ENCODE results near the gene LYRM4. TPM values are rescaled to one million over a fixed set of nuclear protein-coding genes. Genes with fewer than 3 reads are reported as not detected.

The LYRM4 gene
- total RNA-seq, 1 donor from 2014 or later, result 20.4 TPM

DNA sequence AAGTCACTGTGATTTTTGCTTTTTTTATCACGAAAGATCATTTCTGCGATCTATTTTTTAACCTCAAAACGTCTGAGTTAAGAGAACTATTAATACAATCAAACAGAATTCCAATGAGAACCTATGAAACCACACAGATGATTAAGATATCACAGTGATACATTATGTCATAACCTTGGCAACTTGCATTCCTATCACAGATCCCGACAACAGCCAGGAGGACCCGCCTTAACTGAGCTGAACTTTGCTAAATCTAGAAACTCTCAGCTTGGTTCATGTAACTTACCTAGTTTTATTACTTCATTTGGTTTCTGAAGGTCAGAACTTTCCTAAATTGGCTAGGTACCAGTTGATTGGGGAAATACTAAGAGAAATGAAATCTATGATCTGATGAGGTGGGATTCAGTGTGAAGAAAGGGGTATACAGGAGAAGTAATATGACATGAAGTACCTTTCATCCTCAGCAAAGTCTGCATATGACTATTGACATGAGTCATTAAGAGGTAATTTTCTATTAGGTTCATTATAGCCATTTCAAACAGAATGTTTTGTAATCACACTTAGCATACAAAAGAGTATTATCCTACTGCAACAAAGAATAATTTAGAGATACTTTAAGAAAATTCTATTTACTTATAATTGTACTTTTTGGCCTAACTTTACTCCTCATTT lies 11.2 kb downstream of the LYRM4 start:
- H3K4me1 ChIP-seq, result no peaks in the 10 kb centered on the region
- H3K27ac ChIP-seq, result no peak overlapping the region
- H3K4me3 ChIP-seq, result no peak overlapping the region
- H3K27me3 ChIP-seq, result no peaks in the 10 kb centered on the region
- intact Hi-C loops (cut with DNase I), result no loop called here
- DNase-seq (no peak), ATAC-seq (no peak)
- no peak for TF ChIP-seq CTCF (IDR thresholded peaks at IDR 0.05)
- H3K36me3 ChIP-seq, result no peaks in the 10 kb centered on the region
- no peaks in the 10 kb centered on the region for H3K9me3 ChIP-seq

DNA sequence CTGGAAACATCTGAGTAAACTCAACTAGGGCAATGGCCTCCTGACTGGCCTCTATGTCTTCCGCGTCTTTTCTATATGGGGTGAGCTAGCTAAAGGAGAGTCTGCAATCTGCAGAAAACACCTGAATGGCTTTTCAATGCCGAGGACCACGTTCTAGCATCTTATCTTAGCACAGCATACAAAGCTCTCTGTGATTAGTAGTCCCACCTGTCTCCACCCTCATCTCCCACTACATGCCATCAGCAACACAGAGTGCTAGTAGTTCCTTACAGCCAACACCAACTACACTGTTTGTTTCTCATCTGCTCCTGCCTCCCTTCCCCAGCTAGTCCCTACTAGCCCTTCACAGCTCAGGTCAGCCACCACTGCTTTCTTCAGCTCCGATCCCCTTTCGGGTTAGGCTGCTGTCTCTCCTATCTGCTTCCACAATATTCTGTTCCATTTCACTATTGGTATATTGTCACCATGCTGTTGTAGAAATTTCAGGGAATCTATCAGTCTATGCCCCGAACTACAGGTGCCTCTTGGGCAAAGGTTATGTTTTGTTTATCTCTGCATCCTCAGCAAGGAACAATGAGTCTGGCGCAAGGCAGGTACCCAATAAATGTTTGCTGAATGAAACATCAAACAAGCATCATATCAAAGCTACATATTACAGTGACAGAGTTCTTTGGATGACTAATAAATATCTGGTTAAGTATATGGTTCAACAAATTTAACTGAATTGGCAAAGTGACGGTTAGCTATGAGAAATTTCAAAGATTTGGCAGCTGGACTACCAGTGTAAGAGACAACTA lies 12.2 kb downstream of the LYRM4 start:
- intact Hi-C loops (cut with DNase I), result no loop called here
- ATAC-seq, result no peak

DNA sequence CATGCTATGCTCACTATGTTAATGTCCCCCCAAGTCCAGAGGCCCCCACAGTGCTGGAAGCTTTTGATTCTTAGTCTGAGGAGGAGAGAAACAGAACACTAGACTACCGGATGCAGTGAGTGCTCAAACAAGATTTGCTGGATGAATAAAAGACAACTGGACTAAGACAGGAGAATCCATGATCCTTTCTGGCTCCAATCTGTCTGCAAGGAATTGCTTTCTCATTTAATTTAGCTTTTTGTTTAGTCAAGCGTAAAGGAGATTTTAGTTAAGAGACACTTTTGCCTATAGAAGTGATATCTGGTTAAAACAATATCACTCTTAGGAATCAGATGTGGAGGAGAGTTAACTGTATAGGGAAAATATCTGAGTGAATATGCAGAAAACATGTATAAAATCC lies 13.5 kb downstream of the LYRM4 start:
- TF ChIP-seq CTCF (IDR thresholded peaks at IDR 0.05), result no peak
- H3K9me3 ChIP-seq, result no peaks in the 10 kb centered on the region
- no peaks in the 10 kb centered on the region for H3K27me3 ChIP-seq
- H3K4me3 ChIP-seq, result no peak overlapping the region
- H3K27ac ChIP-seq, result no peak overlapping the region
- DNase-seq, result no peak
- no peak for ATAC-seq
- H3K4me1 ChIP-seq, result no peaks in the 10 kb centered on the region
- no peaks in the 10 kb centered on the region for H3K36me3 ChIP-seq
- intact Hi-C loops (cut with DNase I), result no loop called here

More for the DNA sequence above, 12.2 kb downstream of the LYRM4 start:
- Histone ChIP-seq H3K36me3 (no peaks in the 10 kb centered on the region), H3K9me3 (no peaks in the 10 kb centered on the region), H3K4me3 (no peak overlapping the region), H3K4me1 (no peaks in the 10 kb centered on the region), H3K27ac (no peak overlapping the region), H3K27me3 (no peaks in the 10 kb centered on the region)
- no peak for DNase-seq
- TF ChIP-seq CTCF (IDR thresholded peaks at IDR 0.05), result no peak

DNA sequence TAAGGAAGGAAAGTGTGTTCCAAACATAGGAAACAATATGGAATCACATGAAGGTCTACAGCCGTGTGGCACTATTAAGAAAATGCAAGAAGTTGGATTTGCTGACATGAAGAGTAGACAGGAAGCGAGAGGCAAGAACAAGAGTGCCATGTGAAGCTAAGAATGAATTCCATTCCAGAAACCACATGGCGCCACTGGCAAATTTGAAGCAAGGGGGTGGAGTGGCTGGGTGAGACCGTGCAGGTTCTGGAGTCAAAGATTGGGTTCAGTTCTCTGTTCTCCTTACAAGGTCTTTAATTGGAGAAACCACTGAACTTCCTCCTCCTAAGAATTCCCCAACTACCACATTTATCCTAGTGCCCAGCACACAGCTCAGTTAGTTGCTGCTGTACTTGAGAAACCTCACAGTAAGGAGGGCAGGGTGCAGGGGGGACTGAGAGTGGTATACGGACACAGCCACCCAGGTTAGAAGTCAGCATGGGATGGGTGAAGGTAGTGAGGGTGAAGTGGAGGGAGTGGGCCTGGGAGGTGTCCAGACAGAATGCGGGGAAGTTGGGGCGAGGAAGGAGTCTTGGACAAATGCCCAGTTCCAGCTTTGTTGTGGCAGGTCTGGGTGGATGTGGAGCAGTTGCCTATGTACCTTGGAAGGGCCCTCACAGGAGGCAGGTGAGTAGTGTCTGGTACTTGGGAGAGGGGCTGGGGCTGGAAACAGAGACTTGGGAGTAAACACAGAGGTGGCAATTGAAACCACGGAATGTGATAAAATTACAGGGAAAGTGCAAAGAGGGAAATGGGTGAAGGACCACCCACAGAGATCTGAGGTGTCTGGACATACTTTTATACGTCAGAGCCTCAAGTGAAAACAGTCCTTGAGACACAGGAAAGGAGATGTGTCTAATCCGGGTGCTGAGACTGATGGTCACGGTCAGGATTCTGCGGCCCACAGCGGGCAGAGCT lies 14.3 kb downstream of the LYRM4 start:
- ATAC-seq (peak; percentile 60), DNase-seq (no peak)
- H3K9me3 ChIP-seq, result no peaks in the 10 kb centered on the region
- no peaks in the 10 kb centered on the region for H3K36me3 ChIP-seq
- TF ChIP-seq CTCF (IDR thresholded peaks at IDR 0.05), result no peak
- no peak overlapping the region for H3K4me3 ChIP-seq
- H3K27me3 ChIP-seq, result no peaks in the 10 kb centered on the region
- H3K27ac ChIP-seq, result no peak overlapping the region
- H3K4me1 ChIP-seq, result no peaks in the 10 kb centered on the region
- intact Hi-C loops (cut with DNase I), result no loop called here

DNA sequence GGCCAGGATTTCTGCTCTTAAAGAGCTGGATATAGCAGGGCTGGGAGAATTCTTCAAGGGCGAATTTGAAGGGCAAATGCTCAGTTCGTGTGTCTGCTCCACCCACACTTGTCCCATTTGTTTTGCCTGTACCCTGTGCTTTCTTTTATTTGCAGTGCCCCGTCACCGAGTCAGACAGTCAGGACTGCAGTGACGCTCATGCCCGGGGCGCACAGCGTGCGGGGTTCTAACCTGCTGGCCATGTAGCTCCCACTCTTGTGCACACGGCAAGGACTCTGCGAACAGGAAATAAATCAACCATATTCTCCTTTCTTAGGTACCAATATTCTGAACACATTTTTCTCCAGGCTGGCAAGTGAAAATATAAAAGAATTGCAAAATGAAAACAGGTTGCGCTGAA lies 17.7 kb downstream of the LYRM4 start:
- H3K27ac ChIP-seq, result no peak overlapping the region
- no peak for TF ChIP-seq CTCF (IDR thresholded peaks at IDR 0.05)
- H3K27me3 ChIP-seq, result no peaks in the 10 kb centered on the region
- ATAC-seq (no peak), DNase-seq (no peak)
- H3K9me3 ChIP-seq, result no peaks in the 10 kb centered on the region
- H3K4me1 ChIP-seq, result no peaks in the 10 kb centered on the region
- no peak overlapping the region for H3K4me3 ChIP-seq
- intact Hi-C loops (cut with DNase I), result no loop called here
- H3K36me3 ChIP-seq, result no peaks in the 10 kb centered on the region

All from upper lobe of right lung (tissue), 1 donor.